Gastrocnemius medialis (tissue), 4 donors: ENCODE measurements around the gene TBC1D3B.

Experiments used
- CTCF ChIP-seq, 5 experiments: fragments of 450-650 bp in 3 of 5; fragments of 200-600 bp in 2 of 5; sonication (generic) in 2 of 5; IDR thresholded peaks in 4 of 5; conservative IDR thresholded peaks in 1 of 5; 1 replicate in 4 of 5; 2 replicates in 1 of 5; pipeline ENCODE4 v1.5.1; 2016 to 2019; ENCODE audit warnings: antibody characterized with exemption in 5 of 5, mild to moderate bottlenecking in 3 of 5, moderate library complexity in 3 of 5
- POLR2A ChIP-seq, 2 donors: fragments of 450-650 bp; IDR thresholded peaks; one replicate each; pipeline ENCODE4 v1.6.1; 2017; ENCODE audit warnings: antibody characterized with exemption in 2 of 2, mild to moderate bottlenecking in 2 of 2, moderate library complexity in 2 of 2

DNA sequence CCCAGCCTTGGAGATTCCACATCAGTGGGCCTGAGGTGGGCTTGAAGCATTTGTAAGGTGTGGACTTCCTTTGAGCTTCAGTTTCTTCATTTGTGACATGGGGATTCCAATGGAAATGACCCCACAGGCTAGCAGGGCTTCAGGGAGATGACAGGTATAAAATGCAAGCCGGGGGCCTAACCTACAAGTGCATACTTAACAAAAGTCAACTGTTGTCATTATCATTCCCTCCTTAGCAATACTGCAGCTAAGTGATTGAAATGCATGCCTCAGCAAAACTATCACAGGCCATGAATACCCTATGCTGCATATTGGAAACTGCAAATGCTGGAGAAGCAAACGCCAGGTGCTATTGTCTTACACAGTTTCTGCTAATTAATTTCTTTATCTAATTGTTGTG, 53.0 kb downstream of the TBC1D3B start:
- no peak for TF ChIP-seq CTCF (IDR thresholded peaks at IDR 0.05 in 4 of 5, conservative IDR thresholded peaks at IDR 0.05 in 1 of 5)
- TF ChIP-seq POLR2A (IDR thresholded peaks at IDR 0.05), result no peak
